HG02981 (cell line): ENCODE measurements around the gene CHST11.

Source experiments
- ATAC-seq: cut with Tn5 transposase; IDR thresholded peaks from one replicate; pipeline ENCODE4 v1.9.1; 2021; ENCODE audit warnings: mild to moderate bottlenecking, moderate library complexity; ENCODE audit not compliant: unreplicated experiment

Gene CHST11

DNA sequence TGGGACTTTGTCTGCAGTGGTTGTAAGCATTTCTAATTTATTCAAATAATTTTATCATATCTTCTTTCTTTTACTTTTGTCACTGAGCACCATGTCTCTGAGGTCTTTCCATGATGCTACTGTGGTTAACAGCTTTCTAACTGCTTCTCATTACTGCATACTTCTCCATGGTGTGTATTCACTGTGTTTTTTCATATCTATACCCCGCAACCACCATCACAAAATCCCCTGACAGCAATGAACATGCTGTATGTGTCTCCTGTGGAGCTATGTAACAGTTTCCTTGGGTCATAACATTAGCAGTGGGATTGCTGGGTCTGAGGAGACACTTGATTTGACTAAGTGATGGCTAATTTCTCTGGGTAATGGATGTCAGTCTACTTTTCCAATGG is 29.2 kb upstream of the CHST11 start:
- no peak for ATAC-seq

DNA sequence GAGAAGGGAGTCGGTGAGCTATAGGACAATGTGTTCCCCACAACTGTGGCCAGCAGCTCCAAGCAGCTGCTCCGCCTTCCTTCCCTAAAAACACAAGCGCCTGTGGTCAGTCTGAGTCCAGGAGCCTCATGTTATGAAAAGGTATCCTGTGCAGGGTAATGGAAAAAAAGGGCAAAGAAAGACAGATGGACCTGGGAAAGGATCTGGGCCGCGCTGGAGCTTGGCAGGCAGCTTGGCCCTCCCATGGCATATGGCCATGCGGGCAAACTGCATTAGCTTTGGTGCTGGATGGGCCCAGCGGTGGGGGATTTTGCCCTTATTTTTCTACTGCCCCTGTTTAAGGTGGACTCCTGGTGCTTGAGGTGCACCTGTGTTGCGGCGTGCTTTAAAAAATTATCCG is 23.7 kb upstream of the CHST11 start:
- ATAC-seq = no peak

DNA sequence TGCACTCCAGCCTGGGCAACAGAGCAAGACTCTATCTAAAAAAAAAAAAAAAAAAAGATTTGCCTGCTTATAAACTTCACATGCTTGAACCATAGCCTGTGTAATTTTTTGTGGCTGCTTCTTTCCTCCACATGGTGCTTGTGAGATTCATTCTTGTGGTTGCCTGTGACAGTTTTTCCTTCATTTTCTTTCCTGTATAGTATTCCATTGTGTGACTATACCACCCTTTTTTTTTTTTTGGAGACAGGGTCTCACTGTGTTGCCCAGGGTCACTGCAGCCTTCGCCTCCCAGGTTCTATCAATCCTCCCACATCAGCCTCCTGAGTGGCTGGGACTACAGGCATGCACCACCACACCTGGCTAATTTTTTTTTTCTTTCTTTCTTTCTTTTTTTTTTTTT is 22.6 kb upstream of the CHST11 start:
- ATAC-seq = no peak

DNA sequence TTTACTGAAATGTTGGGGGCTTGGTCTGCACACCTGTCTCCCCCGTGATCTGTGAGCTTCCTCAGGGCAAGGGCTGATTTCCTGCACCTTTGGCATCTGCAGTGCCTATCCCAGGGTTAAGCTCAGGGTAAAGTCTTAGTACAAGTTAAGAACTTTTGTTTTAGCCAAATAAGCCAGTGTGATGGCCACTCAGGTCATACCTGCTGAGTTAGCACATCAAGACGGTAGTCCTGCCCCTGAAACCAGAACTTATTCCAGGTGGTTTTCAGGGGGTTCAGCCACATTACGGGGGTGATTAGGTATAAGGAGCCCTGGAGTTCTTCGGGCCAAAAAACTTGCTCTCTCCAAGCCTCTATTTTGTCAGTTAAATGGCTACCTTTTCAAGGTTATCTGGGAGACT is 21.6 kb upstream of the CHST11 start:
- no peak for ATAC-seq

DNA sequence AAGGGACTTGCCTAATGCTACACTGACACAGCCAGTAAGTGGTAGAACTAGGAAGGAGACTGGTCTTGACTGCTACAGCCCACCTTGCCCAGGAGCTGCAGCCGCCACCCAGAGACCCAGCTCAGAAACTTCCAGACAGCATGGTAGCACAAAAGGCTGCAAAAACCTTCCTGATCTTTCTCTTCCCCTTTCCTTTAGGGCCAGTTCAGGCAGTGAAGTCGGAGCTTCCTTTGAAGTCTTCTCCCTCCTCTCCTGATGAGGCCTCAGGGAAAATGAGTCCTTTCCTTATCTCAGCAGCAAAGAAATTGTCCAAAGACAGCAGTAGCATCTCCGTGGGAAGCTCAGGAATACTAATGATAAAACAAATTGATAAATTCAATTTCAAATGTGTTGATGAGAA is 21.0 kb upstream of the CHST11 start:
- no peak for ATAC-seq

DNA sequence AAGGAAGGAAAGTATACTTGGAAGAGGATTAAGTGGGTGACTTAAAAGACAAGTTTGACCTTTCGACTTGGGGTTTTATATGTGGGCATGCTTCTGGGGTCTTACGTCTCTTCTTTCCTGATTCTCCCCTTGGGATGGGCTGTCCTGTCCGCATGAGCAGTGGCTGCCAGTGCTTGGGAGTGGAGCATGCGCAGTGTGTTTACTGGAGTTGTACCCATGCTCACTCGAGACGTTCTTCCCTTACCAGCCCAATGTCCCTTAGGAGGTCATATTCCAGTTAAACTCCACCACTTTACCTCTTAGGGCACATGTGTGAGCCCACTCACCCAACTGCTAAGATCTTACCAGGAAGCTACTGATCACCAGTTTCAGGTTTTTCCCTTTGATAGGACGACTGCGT is 20.0 kb upstream of the CHST11 start:
- no peak for ATAC-seq

DNA sequence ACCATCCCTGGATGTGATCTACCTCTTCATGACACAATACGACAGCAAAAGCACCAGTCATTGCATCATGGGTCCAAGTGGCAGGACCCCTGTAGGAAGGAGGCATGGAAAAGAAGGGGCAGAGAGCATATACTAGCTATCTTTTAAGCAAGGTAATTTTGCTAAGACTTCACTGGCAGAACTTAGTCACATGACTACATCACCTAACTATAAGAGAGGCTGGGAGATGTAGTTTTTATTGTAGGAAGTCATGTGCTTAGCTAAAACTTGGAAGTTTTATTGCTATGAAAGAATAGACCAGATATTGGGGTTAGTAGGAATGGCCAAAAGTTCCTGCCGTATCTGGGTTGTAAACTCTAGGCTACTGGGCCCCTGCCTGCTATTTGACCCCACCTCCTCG is 18.6 kb upstream of the CHST11 start:
- ATAC-seq = no peak

DNA sequence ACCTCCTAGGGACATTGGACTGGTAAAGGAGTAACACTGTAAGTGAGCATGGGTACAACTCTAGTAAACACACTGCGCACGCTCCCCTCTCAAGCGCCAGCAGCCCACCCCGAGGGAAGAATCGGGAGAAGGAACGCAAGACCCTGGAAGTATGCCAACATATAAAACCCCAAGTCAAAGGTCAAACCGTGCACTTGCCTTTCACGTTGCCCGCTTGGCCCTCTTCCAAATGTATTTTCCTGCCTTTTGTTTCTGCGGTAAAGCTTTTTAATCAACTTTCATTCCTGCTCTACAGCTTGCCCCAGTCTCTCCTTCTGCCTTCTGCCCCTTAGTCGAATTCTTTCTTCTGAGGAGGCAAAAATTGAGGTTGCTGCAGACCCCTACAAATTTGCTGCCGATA is 17.6 kb upstream of the CHST11 start:
- no peak for ATAC-seq

DNA sequence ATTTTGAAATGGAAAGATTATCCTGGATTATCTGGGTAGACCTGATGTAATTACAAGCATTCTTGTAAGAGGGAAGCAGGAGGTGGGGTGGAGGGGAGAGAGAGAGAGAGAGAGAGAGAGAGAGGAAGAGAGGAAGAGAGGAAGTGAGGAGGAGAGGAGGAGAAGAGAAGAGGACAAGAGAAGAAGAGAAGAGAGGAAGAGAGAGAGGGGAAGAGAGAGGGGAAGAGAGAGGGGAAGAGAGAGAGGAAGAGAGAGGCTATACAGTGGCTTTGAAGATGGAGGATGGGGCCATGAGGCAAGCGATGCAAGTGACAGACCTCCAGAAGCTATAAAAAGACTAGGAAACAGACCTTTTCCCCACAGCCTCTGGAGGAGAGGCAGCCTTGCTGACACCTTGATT is 13.7 kb upstream of the CHST11 start:
- ATAC-seq = no peak

DNA sequence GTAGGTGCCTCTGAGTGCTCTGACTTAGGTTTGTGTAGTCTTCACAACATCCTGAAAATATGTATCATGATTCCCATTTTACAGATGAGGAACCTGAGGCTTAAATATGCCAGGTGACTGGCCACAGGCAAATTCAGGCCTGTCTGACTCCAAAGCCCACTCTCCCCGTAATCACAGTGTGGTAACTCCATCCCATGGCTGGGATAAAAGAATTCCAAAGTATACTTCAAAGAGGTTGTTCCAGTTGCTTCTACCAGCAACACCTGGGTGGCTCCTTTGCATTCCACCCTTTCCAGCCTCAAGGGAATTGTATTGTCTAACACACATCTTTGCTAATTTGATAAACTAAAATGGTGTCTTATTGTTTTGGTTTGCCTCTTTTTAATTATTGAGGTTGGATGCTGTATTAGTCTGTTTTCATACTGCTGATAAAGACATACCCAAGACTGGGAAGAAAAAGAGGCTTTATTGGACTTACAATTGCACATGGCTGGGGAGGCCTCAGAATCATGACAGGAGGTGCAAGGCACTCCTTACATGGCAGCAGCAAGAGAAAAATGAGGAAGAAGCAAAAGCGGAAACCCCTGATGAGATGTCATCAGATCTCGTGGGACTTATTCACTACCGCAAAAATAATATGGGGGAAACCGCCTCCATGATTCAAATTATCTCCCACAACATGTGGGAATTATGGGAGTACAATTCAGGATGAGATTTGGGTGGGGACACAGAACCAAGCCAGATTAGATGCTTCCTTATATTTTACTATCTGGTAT is 9.9 kb upstream of the CHST11 start:
- ATAC-seq = no peak

DNA sequence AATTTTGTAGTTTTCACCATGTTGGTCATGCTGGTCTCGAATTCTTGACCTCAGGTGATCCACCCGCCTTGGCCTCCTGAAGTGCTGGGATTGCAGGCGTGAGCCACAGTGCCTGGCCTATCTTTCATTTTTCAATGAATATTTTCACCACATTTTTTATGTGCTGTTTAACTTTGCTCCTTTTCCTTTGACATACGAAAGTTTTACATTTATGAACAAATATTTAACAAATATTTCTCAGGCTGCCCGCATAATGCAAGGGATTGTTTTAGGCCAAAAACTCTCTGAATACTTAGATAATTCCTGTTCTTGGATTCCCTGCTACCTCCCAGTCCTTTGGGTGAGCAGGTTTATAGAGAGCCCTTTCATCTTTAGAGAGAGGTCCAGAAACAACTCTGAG is 8.7 kb upstream of the CHST11 start:
- no peak for ATAC-seq

DNA sequence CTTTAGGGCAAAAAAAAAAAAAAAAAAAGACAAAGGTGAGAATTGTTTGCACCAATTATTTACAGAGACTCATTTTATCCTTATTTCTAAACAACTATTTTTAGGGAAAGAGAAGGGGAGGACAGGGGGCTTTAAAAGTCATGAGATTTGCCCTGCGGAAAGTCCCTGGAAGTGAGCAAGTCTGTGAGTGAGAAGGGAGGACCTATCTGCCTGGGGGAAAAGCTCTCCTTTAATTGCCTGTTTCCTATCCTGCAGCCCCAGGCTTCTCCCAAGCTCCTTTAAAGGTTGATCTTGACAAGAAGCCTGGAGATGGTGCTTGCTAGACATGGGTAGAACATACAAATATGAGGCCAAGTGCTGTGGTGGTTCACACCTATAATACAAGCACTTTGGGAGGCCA is 8.3 kb upstream of the CHST11 start:
- no peak for ATAC-seq

DNA sequence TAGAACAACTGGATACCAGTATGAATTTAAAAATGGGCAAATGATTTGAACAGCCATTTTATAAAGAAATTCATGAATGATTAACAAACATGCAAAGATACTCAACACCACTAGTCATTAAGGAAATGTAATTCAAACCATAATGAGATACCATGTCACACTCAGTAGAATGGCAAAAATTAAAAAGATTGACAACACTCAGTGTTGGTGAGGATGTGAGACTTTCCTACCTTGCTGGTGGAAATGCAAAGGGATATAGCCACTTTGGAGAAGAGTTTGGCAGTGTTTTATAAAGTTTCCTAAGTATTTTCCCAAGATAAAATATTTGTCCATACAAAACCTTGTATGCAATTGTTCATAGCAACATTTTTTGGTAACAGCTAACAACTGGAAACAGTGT is 6.0 kb upstream of the CHST11 start:
- ATAC-seq = no peak

DNA sequence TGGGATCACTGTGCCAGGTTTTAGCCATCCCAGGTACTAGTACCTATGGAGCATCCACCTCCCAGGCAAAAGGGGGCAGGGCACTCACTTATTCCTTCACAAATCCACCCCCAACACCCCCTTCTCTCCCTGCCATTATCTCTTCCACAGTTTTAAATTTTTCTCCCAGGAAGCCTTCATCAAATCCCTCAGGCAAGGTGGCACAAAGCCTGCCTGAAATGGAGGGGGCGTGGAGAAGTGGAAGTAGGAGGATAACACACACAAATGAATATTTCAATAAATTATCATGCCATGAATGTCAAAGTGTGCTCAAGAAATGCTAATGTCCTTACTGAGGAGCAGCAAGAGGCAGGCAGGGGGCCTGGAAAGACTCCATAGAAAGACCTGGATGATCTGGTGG is 4.7 kb upstream of the CHST11 start:
- ATAC-seq = no peak

DNA sequence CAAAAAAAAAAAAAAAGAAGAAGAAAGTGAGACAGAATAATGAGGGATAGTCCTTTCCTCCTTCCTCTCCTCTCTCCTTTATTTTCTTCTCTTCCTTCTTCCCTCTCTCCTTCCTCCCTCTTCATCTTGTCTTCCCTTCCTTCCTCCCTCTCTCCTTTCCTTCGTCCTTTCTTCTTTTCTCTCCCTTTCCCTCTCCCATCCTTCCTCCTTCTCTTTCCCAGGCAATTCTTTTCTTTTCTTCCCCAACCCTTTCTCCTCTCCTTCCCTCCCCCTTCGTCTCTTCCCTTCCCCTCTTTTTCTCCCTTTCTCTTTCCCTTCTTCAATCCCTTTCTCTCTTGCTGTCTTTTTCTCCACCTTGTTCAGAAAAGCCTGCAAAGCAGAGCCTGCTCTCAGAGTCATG is 3.6 kb upstream of the CHST11 start:
- no peak for ATAC-seq

DNA sequence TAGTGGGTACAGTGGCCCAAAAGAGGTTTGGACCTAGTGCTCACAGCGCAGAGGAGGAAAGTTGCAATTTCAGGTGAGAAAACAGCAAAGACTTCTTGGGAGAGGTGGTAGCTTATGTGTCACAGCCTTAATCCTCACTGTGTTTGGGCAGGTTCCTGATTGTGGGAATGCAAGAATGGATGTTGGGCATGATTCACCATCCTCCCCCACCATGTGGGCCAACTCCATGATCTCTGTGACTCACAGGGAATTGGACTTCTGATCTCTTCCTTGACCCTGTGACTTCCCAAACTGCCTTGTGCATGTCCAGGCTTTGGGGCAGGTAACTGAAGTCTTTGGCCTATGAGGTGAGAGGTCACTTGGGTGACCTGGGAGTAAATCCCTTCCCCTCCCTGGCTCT is 1.8 kb upstream of the CHST11 start:
- no peak for ATAC-seq

DNA sequence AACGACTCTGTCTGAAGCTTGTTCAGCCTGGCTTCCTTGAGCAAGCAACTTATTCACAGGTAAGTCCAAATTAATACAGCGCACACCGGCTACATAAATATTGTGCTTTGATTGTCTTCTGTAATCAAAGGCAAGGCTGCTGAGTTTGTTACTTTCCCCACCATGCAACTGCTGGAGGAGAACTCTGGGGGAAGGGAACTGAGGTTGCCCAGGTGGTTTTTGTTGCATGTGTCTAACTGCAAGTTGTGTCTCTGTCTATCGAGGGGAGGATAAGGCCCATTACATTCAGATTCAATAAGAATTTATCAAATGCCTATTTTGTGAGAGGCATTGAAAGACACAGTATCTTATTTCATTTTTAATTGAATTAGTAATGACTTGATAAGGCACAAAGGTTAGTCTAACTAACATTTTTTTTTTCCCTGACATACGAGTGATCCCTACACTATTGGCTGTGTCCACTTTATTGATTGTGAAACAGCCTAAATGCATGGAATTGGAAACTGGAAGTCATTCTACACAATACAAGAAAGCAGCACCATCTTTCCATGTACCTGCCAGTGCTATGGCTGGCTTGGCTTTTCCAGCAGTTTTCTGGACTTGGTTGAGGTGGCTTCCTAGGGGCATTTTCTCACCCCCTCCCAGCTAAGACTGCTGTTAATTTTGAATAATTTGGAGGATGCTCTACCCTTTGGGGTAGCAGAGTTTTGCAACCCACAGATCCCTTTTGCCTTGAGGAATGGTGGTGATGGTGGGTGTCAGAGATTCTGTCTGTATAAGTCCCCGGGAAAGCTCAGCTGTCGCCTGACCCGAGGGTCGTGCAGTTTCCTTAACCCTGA is 951 bp upstream of the CHST11 start:
- no peak for ATAC-seq

DNA sequence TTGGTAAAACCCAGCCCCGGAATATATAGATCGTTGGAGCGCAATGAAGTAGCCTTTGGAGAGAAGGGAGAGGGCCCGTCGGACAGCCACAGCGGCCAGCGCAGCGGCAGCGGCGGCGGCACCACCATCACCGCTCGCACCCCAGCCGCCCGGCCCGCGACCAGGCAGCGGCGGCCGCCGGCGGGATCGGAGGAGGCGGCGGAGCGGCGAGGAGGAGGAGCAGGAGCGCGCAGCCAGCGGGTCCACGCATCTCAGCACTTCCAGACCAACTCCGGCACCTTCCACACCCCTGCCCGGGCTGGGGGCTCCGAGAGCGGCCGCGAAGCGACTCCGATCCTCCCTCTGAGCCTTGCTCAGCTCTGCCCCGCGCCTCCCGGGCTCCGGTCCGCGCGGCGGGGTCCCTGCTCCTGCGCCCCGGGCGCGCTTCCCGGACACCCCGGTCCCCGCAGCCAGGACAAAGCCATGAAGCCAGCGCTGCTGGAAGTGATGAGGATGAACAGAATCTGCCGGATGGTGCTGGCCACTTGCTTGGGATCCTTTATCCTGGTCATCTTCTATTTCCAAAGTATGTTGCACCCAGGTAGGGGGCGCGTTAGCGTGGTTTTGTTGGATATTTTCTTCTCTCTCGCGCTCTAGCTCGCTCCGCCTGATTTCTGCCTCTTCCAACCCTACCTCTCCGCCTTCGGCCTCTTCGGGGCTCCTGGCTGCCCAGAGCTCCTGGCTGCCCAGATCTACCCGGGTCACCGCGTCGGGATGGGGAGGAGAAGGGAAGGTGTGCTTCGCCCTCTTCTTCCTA is 400 bp downstream of the CHST11 start:
- peak; percentile 19 for ATAC-seq

DNA sequence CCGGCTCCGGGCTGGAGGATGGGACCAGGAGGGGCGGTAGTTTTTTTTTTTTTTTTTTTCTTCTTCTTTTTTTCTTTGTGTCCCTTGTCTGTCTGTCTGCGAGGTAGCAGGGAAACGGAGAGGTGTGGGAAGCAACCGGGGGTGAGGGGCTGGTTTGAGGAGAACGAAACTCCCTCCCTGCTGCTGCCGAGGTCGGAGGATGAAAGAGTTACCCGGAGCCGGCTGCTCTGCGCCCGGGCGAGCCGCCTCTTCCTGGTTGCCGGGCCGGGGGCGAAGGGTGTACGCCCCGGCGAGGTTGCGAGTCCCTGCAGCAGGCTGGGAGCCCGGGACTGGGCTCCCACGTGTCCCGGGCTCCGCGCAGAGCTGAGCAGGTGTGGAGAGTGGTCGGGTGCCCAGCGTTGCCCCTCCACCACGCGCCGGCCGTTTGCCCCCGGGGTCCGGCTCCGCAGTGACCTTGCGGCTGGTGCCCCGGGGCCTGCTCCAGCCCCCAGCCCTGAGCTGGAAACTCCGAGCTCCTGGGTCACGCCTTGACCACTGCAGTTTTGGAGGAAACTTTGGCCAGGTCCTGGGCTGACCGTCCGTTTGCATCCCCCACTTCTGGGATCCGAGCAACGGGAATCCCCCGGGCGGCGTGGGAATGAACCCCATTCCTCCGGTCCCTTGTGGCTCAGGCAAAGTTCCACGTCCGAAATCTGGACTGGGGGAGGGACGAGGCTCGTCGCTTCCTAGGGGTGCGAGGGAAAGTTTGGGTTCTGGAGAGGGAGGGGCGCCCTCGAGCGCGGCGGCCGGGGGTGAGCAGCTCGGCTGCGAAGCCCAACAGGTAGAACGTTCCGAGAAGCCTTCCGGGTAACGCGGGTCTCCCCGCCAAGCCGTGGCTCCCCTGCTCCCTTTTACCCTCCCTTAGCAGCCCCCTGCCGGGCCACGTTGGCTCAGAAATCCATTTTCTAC is 1.3 kb downstream of the CHST11 start:
- no peak for ATAC-seq

DNA sequence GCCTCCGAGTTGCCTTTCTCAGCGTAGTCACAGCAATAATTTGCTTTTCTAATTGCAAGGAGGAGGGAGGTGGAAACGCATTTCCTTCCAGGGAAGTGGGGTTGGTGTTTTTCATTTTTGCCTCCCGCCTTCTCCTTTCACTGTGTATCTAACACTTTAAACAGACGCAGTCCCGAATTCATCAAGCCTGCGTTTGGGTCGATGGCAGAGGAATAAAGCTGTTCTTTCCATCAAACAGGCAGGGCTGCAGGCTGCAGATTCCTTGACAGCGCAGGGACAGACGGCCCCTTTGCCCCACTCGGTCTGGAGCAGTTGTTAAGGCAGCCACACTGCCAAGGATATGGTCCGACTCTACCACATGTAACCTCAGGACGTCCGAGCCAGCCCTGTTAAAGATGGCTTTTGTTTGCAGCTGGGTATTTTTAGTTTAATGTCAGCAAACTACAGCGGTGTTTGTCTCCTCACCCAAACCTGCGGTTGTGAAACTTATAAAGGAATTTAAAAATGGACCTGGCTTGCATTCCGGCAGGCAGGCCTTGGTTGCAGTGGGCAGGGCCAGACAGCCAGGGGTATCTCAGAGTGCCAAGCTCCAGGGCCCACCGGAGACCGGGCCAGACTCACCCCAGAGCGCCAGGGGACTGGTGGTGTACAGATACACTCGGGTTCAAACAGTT is 2.1 kb downstream of the CHST11 start:
- ATAC-seq = no peak
